Limb (tissue), 2 donors: Measurements from ENCODE around the gene ARL15.

Source experiments
- DNase-seq, 2 donors: peaks; one replicate each; pipeline ENCODE4 v3.0.0-alpha.2; 2016; ENCODE audit errors: extremely low spot score in 2 of 2

ARL15 gene

DNA sequence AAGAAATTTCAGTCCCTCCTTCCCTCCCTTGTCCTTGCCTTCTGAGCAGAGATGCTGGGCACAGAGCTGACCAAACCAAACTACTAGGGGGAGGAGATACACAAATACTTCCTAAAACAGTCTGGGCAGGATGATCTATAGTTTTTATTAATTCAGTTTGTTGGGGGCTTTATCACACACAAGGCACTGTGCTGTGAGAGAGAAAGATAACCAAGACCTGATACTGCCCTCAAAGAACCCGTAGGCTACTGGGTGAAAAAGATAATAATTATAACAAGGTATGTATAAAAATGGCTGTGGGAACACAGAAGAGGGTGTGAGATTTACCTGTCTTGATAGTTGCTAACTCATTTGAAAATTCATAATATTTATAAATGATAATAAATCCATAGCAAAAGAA, 395.3 kb downstream of the ARL15 start:
- DNase-seq, result no peak

- no peak for DNase-seq
These were observed 396.4 kb downstream of the ARL15 start for GRCh38 chr5:53913941-53914340.

DNA sequence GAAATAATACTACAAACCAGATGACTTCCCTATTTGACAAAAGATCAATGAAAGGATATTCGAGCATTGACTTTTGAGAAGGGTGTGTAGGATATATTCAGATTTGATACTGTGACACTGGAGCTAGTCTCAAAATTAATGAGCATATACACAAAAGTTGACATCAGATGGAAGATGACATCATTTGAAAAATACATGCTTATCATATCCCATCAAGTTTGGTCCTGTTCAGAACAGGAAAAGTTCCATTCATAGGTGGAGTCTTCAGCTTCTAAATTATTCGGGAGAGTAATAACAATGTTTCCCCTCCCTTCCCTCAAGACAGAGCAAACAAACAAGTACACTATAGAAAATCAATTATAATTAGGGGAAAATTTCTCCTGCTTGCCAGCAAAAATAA, 401.6 kb downstream of the ARL15 start:
- no peak for DNase-seq

DNA sequence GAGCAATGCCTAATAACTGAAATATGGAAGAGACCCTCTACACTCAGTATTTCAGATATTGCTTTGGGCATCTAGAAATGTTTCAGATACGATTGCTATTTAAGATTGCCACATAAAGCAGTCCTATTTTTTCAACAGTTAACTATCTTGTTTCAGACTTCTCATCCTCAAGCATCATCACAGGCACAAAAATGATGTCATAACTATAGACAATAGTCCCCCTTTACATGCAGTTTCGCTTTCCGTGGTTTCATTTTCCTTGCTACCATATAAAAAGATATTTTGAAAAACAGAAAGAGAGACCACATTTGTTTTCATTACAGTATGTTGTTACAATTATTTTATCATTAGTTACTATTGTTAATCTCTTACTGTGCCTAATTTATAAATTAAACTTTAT, 402.5 kb downstream of the ARL15 start:
- DNase-seq, result no peak

GRCh38 chr5:53906736-53907135, 403.6 kb downstream of the ARL15 start:
- DNase-seq, result no peak

DNA sequence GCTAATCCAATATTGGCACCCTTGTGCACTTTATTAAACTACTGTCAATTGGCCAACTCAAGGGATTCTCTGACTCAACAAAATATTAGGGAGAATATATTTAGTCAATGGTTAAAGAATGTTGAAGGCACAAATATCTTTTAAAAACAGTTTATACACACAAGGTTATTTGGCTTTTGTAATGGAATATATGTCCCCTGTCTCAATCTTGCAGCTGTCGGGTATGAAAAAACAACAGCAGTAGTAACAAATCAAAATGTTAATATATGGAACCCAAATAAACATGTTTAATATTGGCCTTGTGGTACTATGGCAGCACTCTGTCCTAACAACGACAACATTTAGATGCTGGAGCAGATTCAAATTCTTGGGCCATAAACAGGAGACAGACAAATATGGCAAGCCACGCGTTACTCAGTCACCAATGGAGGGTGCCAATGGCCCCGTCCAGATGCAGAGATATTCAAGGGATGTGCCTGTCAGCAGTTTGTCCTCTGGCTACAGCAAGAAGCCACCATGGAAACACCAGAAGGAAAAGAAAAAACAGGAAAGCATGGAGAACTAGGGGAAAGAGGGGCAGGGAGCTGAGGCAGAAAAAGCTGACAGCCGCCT, 408.0 kb downstream of the ARL15 start:
- DNase-seq, result no peak

DNA sequence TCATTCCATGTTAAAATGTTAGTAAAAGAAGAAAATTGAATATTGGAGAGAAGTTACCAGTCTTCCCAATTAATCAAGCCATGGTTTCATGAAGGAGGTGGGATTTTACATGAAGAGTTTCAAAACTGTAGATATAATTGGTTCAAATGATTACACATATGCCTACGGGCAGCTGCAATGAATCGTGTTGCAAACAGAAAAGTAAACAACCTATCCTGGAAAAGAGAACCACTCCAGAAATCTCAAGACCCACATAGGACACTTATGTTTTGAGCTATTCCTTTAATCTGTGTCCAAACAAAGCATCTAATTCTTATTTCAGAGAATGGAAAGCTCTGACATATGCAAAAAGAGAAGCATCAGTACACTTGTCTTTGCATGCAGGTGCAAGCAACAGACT, 409.7 kb downstream of the ARL15 start:
- DNase-seq, result no peak

DNA sequence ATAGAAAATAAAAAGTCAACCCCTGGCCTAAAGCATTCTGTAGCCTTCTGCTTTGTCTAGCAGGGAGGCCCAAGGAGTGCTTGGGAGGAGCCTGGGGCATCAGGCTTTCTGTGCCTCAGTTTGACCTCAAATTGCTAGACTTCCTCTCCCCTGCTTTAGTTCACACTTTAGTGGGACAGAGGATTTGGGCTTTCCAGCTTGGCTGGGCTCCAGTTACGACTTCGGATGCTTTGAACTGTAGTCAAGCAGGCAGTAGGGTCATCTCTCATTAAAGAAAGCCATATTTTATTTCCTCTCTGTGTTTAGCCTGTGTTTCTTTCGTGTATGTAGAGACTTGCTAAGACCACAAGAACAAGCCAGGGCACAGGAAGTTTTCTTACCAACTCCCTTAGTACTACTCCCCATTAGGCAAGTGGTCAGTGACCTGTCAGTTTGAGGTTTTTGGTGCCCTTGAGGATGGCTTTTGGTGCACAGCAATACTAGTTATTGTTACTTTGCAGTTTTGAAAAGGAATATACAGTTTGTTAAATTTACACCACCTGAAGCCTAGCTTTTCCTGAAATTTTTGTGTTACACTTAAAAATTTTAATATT, 415.2 kb downstream of the ARL15 start:
- DNase-seq, result no peak

- DNase-seq, result no peak
These were observed 416.7 kb downstream of the ARL15 start for GRCh38 chr5:53893626-53894025.

DNA sequence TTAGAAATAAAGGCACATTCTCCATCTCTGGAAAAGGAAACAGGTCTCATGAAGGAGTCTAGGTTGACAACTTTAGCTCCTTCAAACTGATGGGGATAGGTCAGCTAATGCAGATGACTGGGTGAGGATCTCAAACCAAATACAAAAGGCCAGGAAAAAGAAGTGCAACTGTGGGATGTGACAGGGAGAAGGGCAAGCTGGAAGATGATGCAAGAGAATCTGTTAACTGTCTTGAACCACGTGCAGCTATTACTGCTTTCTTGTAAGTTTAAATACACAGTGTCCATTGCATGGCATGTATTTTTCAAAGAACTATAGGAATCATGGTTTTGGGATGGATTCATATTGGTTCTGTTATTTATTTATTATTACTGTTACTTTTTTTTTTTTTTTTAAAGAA, 418.1 kb downstream of the ARL15 start:
- no peak for DNase-seq

- no peak for DNase-seq
These were observed 419.2 kb downstream of the ARL15 start for GRCh38 chr5:53891159-53891558.

DNA sequence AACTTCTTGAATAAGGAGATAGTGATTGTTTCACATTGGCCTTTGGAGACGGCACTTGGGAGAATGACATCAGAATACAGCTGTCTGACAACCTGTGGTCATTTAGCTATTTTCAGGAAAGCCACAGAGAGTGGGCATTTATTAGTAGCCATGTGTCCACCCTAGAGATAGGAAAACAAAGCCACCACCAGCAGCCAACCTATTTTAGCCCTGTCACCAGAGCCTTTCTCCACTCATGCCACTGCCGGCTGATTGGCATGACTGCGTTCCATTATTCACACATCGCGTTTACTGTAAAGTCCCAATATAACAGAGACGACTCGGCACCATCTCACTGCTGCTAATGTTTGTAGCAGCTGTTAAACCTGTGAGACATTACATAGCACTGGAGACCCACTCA, 419.9 kb downstream of the ARL15 start:
- no peak for DNase-seq

DNA sequence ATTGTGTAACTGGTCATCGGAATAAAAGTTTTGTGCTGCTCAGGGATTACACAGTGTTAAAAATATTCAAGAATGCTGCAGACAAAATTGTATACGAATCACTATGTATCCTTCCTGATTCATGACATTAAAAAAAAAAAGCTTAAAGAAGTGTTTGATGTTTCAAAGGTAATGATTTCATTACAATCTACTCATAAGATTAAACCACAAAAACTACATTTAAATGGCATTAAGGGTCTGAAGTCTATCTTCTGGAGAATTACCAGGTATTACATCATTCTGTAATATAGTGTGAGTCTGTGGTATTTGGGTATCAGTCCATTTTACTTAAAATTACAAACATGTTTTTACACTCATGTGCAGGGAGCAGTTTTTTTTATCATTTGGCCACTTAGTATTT, 425.5 kb downstream of the ARL15 start:
- DNase-seq, result no peak

- no peak for DNase-seq
These were observed 426.0 kb downstream of the ARL15 start for GRCh38 chr5:53884417-53884816.

- DNase-seq, result no peak
These were observed 427.7 kb downstream of the ARL15 start for GRCh38 chr5:53882676-53883031.

DNA sequence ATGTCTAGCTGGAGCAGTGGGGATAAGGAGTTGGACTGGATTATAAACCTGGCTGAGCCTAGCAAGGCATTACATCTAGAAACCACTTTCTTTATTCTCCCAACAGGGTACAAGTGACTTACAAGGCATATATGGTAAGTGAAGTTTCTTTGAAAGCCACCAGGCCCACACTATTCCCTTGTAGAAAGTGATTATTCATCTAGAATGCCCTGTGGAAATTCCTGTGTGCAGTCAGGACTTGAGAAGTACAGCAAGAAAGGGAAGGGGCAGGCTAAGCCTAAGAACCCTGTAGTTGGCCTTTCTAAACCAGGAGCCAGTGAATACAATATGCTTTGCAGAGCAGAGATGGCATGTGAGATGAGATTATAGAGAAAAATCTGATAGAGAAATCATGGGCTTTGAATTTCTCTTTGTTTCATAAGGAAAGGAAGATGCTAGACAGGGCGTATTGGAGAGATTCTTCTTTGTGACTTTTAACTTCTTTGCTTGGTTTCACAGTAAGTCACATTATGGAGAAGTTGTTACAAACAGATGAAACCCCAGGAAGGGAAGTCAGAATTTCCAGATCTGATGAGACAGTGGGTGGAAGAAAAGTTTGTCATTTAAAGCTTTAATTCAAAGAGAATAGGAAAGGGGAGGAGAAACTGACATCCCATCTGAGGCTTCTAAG, 428.2 kb downstream of the ARL15 start:
- no peak for DNase-seq

- DNase-seq, result no peak
These were observed 430.6 kb downstream of the ARL15 start for GRCh38 chr5:53879708-53880323.

- DNase-seq, result no peak
These were observed 432.4 kb downstream of the ARL15 start for GRCh38 chr5:53878015-53878414.

DNA sequence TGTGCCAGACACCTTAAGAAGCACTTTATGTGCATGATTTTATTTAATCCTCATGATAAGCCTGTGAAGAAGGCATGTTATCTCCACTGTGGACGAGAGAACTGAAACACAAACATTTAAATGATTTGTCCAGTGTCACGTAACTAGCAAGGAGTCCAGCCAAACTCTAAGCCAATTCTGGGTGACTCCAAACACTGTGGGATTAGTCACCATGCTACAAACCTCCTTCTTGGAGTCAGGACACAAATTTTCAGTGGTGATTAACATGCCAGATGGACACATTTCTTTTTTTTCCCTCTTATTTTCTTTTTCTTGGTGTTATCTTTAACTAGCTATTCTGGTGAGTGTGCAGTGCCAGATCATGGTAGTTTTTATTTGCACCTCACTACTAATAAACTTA, 433.1 kb downstream of the ARL15 start:
- DNase-seq, result no peak

DNA sequence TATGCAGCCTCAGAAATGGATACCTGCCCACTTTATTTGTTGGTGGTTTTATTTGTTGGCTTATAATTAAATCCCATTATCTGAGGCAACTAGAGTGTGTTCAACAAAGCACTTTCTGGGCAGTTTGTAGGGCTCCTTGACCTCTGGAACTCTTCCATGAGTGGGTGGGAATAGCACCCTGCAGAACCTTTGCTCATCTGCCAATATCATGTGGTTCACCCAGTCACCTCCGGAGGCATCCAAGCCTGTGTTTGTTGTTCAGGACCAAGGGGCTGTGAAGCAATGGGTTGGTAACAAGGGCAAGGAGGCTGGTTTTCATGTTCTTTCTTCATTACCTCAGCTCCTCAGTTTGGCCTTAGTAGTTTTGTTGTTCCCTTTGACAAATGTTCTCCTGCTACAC, 436.0 kb downstream of the ARL15 start:
- no peak for DNase-seq

GRCh38 chr5:53873235-53873634, 437.1 kb downstream of the ARL15 start:
- DNase-seq, result no peak

DNA sequence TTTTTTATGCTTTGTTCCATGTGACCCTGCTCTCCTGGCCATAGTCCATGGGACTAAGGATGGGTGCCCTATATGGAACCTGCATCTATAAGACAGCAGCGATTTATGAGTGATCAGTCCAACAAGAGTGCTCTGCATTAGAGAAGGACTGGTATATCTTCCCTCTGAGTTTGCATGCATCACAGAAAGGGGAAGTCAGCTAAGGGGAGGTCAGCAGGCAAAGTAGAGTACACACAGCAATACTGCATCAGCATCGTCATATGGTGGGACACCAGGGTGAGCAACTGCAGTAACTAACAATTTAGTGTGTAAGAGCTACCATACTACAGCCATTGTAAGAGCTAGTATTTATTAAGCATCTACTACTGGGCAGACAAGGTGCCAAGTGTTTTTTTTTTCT, 438.6 kb downstream of the ARL15 start:
- no peak for DNase-seq

GRCh38 chr5:53871050-53871449, 439.3 kb downstream of the ARL15 start:
- no peak for DNase-seq
